ENCODE measurements around the gene HDAC5.
A peak's percentile ranks its signal among the peaks of the same experiment; 100 is the strongest.
"Not testable (repeated sequence)": the region's sequence is repeated elsewhere in the genome, so short reads cannot be mapped to it uniquely, and the experiment has no call there.

The HDAC5 gene

GRCh38 chr17:44110823-44111633 lies 12.4 kb downstream of the HDAC5 start:
- DNase-seq, result peak; percentile 82 to 91 (median 84)

GRCh38 chr17:44110011-44110686 lies 13.3 kb downstream of the HDAC5 start:
- DNase-seq, result no peak

- DNase-seq, result no peak
Observed at GRCh38 chr17:44109312-44109630, 14.2 kb downstream of the HDAC5 start.

GRCh38 chr17:44108440-44109311 lies 14.8 kb downstream of the HDAC5 start:
- DNase-seq, result no peak

- DNase-seq, result no peak
Observed at GRCh38 chr17:44106801-44107200, 16.6 kb downstream of the HDAC5 start.

- DNase-seq, result no peak
Observed at GRCh38 chr17:44105941-44106340, 17.5 kb downstream of the HDAC5 start.

GRCh38 chr17:44105483-44105882 lies 18.0 kb downstream of the HDAC5 start:
- DNase-seq, result no peak

GRCh38 chr17:44102849-44103622 lies 20.4 kb downstream of the HDAC5 start:
- DNase-seq, result no peak

- not testable (repeated sequence) for DNase-seq
Observed at GRCh38 chr17:44101858-44102257, 21.6 kb downstream of the HDAC5 start.

- no peak for DNase-seq
Observed at GRCh38 chr17:44097110-44097958, 26.1 kb downstream of the HDAC5 start.

GRCh38 chr17:44095647-44096496 lies 27.6 kb downstream of the HDAC5 start:
- DNase-seq, result peak; percentile 62 to 76 (median 70)

- DNase-seq, result no peak
Observed at GRCh38 chr17:44095388-44095646, 28.1 kb downstream of the HDAC5 start.

GRCh38 chr17:44094701-44095387 lies 28.6 kb downstream of the HDAC5 start:
- peak in 2 of 3 donors; percentile 46 to 63 for DNase-seq

- DNase-seq, result no peak
Observed at GRCh38 chr17:44093231-44093900, 30.1 kb downstream of the HDAC5 start.

- DNase-seq, result no peak
Observed at GRCh38 chr17:44092051-44092450, 31.4 kb downstream of the HDAC5 start.

- no peak for DNase-seq
Observed at GRCh38 chr17:44091200-44091997, 32.0 kb downstream of the HDAC5 start.

GRCh38 chr17:44088254-44088653 lies 35.2 kb downstream of the HDAC5 start:
- DNase-seq, result no peak

- DNase-seq, result no peak
Observed at GRCh38 chr17:44087319-44087718, 36.1 kb downstream of the HDAC5 start.
